GM23338 (cell line): ENCODE measurements around the gene C14orf119. TPM values are rescaled to one million over a fixed set of nuclear protein-coding genes. Genes with fewer than 3 reads are reported as not detected.

Source experiments
- ATAC-seq: fragments of 200-7000 bp; cut with Tn5 transposase; 3 replicates; pipeline ENCODE4 v1.9.1; 2020
- DNase-seq: peaks from one replicate; pipeline ENCODE4 v3.0.0-alpha.2; 2015; ENCODE audit warnings: low spot score
- H2AFZ ChIP-seq: fragments of 200-600 bp; sonication (generic); 2 replicates; pipeline ENCODE4 v1.8.0; 2016; ENCODE audit warnings: antibody characterized with exemption, mild to moderate bottlenecking, moderate library complexity
- H3F3A ChIP-seq: fragments of 200-600 bp; sonication (generic); replicated peaks from 2 replicates; pipeline ENCODE4 v1.8.0; 2017; ENCODE audit warnings: antibody characterized with exemption, mixed run types, low read depth
- H3K27ac ChIP-seq: fragments of 200-600 bp; sonication (generic); 2 replicates; pipeline ENCODE4 v1.6.1; 2016; ENCODE audit warnings: low read depth
- H3K27me3 ChIP-seq: fragments of 200-600 bp; sonication (generic); 2 replicates; pipeline ENCODE4 v1.8.0; 2016; ENCODE audit warnings: mild to moderate bottlenecking, mixed run types, moderate library complexity; ENCODE audit not compliant: insufficient read depth
- H3K36me3 ChIP-seq: fragments of 200-600 bp; sonication (generic); 2 replicates; pipeline ENCODE4 v1.8.0; 2016; ENCODE audit warnings: mild to moderate bottlenecking; ENCODE audit not compliant: insufficient read depth
- H3K4me1 ChIP-seq: fragments of 200-600 bp; sonication (generic); 2 replicates; pipeline ENCODE4 v1.8.0; 2016; ENCODE audit warnings: mild to moderate bottlenecking, moderate library complexity; ENCODE audit not compliant: insufficient read depth
- H3K4me2 ChIP-seq: fragments of 200-600 bp; sonication (generic); 2 replicates; pipeline ENCODE4 v1.7.1; 2017; ENCODE audit warnings: mixed run types
- H3K4me3 ChIP-seq: fragments of 200-600 bp; sonication (generic); 2 replicates; pipeline ENCODE4 v1.6.1; 2016; ENCODE audit warnings: mixed run types
- H3K79me2 ChIP-seq: fragments of 200-600 bp; sonication (generic); replicated peaks from 2 replicates; pipeline ENCODE4 v1.8.0; 2017; ENCODE audit warnings: mild to moderate bottlenecking; ENCODE audit not compliant: insufficient read depth
- H3K9me2 ChIP-seq: fragments of 200-600 bp; sonication (generic); 2 replicates; pipeline ENCODE4 v1.8.0; 2017; ENCODE audit not compliant: insufficient read depth
- H4K20me1 ChIP-seq: fragments of 200-600 bp; sonication (generic); replicated peaks from 2 replicates; pipeline ENCODE4 v1.8.0; 2017; ENCODE audit warnings: mild to moderate bottlenecking; ENCODE audit not compliant: insufficient read depth
- H3K27ac Mint-ChIP-seq: 2 replicates; pipeline ENCODE4 v1.8.0; 2020; ENCODE audit warnings: inconsistent platforms, mild to moderate bottlenecking, moderate library complexity, mixed read lengths
- H3K27me3 Mint-ChIP-seq: 3 replicates; pipeline ENCODE4 v1.8.0; 2022; ENCODE audit warnings: low read depth, mild to moderate bottlenecking, moderate library complexity, mixed read lengths, inconsistent platforms; ENCODE audit not compliant: insufficient read depth, poor library complexity
- H3K36me3 Mint-ChIP-seq: 3 replicates; pipeline ENCODE4 v1.8.0; 2021; ENCODE audit warnings: low read depth, mild to moderate bottlenecking, inconsistent platforms, moderate library complexity, mixed read lengths
- H3K4me1 Mint-ChIP-seq: 3 replicates; pipeline ENCODE4 v1.8.0; 2020; ENCODE audit warnings: mild to moderate bottlenecking, inconsistent platforms, mixed read lengths
- H3K4me3 Mint-ChIP-seq: 3 replicates; pipeline ENCODE4 v1.8.0; 2021; ENCODE audit warnings: moderate library complexity, mild to moderate bottlenecking, inconsistent platforms, mixed read lengths
- H3K9me3 Mint-ChIP-seq: 3 replicates; pipeline ENCODE4 v1.8.0; 2020; ENCODE audit warnings: moderate library complexity, mild to moderate bottlenecking, inconsistent platforms, mixed read lengths
- EZH2 ChIP-seq: fragments of 200-600 bp; sonication (generic); IDR thresholded peaks from one replicate; pipeline ENCODE4 v1.8.0; 2017; ENCODE audit warnings: antibody characterized with exemption, mild to moderate bottlenecking, low read depth; ENCODE audit not compliant: unreplicated experiment
- EZH2phosphoT487 ChIP-seq: fragments of 200-600 bp; sonication (generic); IDR thresholded peaks from one replicate; pipeline ENCODE4 v1.8.1; 2018; ENCODE audit warnings: antibody characterized with exemption; ENCODE audit not compliant: unreplicated experiment
- JUNB ChIP-seq: IDR thresholded peaks from one replicate; pipeline ENCODE4 v1.6.1; 2016; ENCODE audit warnings: antibody characterized with exemption; ENCODE audit not compliant: unreplicated experiment
- NANOG ChIP-seq: IDR thresholded peaks from 2 replicates; pipeline ENCODE4 v1.6.1; 2016; ENCODE audit warnings: antibody characterized with exemption, borderline replicate concordance
- POLR2AphosphoS5 ChIP-seq: IDR thresholded peaks from 2 replicates; pipeline ENCODE4 v1.6.1; 2016; ENCODE audit warnings: antibody characterized with exemption, low read depth
- STAT1 ChIP-seq: IDR thresholded peaks from one replicate; pipeline ENCODE4 v1.6.1; 2016; ENCODE audit warnings: antibody characterized with exemption; ENCODE audit not compliant: unreplicated experiment
- ZNF331 ChIP-seq: fragments of 250-450 bp; sonication (Bioruptor Pico); IDR thresholded peaks from 2 replicates; pipeline ENCODE4 v1.5.0; 2020; ENCODE audit warnings: low read depth, mild to moderate bottlenecking, moderate library complexity
- polyA plus RNA-seq: library from polyadenylated mRNA; unstranded; fragments of >200 nt; fragmentation: Nextera tagmentation; extraction: Ambion mirVana; gene quantifications from 2 replicates; pipeline ENCODE4 v1.2.1, GENCODE V29; 2016
- total RNA-seq: library from RNA; depleted of rRNA; stranded (reverse); fragments of >200 nt; shearing (Covaris generic); gene quantifications from 2 replicates; pipeline ENCODE4 v1.2.3, GENCODE V29; 2014
- TF ChIP-seq, protein P1 (sequence below): fragments of 250-450 bp; sonication (Bioruptor Pico); IDR thresholded peaks from 2 replicates; pipeline ENCODE4 v1.5.0; 2020; ENCODE audit warnings: mild to moderate bottlenecking, moderate library complexity
- TF ChIP-seq, protein P2 (sequence below): IDR thresholded peaks from 2 replicates; pipeline ENCODE4 v1.6.1; 2016; ENCODE audit warnings: antibody characterized with exemption
- TF ChIP-seq, protein P3 (sequence below): IDR thresholded peaks from one replicate; pipeline ENCODE4 v1.6.1; 2018; ENCODE audit warnings: antibody characterized with exemption; ENCODE audit not compliant: unreplicated experiment

Gene C14orf119
- total and polyA plus RNA-seq, 2 experiments from 2014 or later, result 49.4 to 118 TPM

DNA sequence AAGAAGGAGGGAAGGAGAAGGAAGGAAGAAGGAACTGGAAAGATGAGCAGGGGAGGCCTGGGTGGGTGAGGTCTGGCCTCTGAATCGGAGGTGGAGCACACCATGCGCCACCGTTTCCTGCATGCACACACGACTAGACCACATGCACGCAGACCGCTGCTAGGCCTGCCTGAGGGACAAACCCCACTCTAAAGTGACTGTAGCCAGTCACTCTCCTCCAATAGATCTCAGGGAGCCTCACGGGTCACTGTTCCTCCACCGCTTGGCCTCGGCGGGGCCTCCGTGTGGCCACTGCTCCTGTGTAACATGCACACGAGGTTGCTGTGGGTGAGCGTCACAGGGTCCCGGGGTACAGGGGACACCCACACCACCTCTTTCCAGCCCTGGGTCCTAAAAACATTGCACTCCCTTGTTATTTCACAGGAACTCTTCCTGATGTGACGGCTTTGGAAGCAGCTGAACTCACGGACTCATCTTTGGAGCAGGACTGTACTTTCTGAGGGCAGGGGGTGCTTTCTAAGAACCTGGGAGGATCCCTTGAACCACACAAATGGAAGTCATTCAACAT, 41.3 kb downstream of the C14orf119 start (continued):
- TF ChIP-seq, protein P1, sequence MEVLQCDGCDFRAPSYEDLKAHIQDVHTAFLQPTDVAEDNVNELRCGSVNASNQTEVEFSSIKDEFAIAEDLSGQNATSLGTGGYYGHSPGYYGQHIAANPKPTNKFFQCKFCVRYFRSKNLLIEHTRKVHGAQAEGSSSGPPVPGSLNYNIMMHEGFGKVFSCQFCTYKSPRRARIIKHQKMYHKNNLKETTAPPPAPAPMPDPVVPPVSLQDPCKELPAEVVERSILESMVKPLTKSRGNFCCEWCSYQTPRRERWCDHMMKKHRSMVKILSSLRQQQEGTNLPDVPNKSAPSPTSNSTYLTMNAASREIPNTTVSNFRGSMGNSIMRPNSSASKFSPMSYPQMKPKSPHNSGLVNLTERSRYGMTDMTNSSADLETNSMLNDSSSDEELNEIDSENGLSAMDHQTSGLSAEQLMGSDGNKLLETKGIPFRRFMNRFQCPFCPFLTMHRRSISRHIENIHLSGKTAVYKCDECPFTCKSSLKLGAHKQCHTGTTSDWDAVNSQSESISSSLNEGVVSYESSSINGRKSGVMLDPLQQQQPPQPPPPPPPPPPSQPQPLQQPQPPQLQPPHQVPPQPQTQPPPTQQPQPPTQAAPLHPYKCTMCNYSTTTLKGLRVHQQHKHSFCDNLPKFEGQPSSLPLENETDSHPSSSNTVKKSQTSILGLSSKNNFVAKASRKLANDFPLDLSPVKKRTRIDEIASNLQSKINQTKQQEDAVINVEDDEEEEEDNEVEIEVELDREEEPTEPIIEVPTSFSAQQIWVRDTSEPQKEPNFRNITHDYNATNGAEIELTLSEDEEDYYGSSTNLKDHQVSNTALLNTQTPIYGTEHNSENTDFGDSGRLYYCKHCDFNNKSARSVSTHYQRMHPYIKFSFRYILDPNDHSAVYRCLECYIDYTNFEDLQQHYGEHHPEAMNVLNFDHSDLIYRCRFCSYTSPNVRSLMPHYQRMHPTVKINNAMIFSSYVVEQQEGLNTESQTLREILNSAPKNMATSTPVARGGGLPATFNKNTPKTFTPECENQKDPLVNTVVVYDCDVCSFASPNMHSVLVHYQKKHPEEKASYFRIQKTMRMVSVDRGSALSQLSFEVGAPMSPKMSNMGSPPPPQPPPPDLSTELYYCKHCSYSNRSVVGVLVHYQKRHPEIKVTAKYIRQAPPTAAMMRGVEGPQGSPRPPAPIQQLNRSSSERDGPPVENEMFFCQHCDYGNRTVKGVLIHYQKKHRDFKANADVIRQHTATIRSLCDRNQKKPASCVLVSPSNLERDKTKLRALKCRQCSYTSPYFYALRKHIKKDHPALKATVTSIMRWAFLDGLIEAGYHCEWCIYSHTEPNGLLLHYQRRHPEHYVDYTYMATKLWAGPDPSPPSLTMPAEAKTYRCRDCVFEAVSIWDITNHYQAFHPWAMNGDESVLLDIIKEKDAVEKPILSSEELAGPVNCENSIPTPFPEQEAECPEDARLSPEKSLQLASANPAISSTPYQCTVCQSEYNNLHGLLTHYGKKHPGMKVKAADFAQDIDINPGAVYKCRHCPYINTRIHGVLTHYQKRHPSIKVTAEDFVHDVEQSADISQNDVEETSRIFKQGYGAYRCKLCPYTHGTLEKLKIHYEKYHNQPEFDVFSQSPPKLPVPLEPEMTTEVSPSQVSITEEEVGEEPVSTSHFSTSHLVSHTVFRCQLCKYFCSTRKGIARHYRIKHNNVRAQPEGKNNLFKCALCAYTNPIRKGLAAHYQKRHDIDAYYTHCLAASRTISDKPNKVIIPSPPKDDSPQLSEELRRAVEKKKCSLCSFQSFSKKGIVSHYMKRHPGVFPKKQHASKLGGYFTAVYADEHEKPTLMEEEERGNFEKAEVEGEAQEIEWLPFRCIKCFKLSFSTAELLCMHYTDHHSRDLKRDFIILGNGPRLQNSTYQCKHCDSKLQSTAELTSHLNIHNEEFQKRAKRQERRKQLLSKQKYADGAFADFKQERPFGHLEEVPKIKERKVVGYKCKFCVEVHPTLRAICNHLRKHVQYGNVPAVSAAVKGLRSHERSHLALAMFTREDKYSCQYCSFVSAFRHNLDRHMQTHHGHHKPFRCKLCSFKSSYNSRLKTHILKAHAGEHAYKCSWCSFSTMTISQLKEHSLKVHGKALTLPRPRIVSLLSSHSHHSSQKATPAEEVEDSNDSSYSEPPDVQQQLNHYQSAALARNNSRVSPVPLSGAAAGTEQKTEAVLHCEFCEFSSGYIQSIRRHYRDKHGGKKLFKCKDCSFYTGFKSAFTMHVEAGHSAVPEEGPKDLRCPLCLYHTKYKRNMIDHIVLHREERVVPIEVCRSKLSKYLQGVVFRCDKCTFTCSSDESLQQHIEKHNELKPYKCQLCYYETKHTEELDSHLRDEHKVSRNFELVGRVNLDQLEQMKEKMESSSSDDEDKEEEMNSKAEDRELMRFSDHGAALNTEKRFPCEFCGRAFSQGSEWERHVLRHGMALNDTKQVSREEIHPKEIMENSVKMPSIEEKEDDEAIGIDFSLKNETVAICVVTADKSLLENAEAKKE (CRISPR knock-in tag), result no peak
- TF ChIP-seq STAT1, result no peak
- TF ChIP-seq ZNF331 (CRISPR knock-in tag), result no peak
- TF ChIP-seq, protein P2, sequence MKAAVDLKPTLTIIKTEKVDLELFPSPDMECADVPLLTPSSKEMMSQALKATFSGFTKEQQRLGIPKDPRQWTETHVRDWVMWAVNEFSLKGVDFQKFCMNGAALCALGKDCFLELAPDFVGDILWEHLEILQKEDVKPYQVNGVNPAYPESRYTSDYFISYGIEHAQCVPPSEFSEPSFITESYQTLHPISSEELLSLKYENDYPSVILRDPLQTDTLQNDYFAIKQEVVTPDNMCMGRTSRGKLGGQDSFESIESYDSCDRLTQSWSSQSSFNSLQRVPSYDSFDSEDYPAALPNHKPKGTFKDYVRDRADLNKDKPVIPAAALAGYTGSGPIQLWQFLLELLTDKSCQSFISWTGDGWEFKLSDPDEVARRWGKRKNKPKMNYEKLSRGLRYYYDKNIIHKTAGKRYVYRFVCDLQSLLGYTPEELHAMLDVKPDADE, result no peak

GRCh38 chr14:23137192-23137812, 42.0 kb downstream of the C14orf119 start:
- Histone ChIP-seq H2AFZ (no peak overlapping the region), H3K4me3 (no peak overlapping the region), H3K27ac (no peak overlapping the region), H3K9me2 (no peaks in the 10 kb centered on the region), H4K20me1 (peaks cover 3% of the 10 kb centered on the region), H3K27me3 (no peaks in the 10 kb centered on the region), H3K4me2 (no peak overlapping the region), H3K4me1 (no peaks in the 10 kb centered on the region), H3K36me3 (peaks cover 20% of the 10 kb centered on the region), H3F3A (no peaks in the 10 kb centered on the region), H3K79me2 (no peaks in the 10 kb centered on the region)
- H3K36me3 Mint-ChIP-seq, result peaks cover 67% of the 10 kb centered on the region
- no peak for ATAC-seq
- H3K27me3 Mint-ChIP-seq, result peaks cover 3% of the 10 kb centered on the region
- no peaks in the 10 kb centered on the region for H3K9me3 Mint-ChIP-seq
- H3K4me3 Mint-ChIP-seq, result no peak overlapping the region
- peak overlapping the region; percentile 74; the same call in 1 of the 2 replicates for H3K27ac Mint-ChIP-seq
- DNase-seq, result no peak
- H3K4me1 Mint-ChIP-seq, result no peaks in the 10 kb centered on the region
- no peak for TF ChIP-seq EZH2
- TF ChIP-seq, protein P3, sequence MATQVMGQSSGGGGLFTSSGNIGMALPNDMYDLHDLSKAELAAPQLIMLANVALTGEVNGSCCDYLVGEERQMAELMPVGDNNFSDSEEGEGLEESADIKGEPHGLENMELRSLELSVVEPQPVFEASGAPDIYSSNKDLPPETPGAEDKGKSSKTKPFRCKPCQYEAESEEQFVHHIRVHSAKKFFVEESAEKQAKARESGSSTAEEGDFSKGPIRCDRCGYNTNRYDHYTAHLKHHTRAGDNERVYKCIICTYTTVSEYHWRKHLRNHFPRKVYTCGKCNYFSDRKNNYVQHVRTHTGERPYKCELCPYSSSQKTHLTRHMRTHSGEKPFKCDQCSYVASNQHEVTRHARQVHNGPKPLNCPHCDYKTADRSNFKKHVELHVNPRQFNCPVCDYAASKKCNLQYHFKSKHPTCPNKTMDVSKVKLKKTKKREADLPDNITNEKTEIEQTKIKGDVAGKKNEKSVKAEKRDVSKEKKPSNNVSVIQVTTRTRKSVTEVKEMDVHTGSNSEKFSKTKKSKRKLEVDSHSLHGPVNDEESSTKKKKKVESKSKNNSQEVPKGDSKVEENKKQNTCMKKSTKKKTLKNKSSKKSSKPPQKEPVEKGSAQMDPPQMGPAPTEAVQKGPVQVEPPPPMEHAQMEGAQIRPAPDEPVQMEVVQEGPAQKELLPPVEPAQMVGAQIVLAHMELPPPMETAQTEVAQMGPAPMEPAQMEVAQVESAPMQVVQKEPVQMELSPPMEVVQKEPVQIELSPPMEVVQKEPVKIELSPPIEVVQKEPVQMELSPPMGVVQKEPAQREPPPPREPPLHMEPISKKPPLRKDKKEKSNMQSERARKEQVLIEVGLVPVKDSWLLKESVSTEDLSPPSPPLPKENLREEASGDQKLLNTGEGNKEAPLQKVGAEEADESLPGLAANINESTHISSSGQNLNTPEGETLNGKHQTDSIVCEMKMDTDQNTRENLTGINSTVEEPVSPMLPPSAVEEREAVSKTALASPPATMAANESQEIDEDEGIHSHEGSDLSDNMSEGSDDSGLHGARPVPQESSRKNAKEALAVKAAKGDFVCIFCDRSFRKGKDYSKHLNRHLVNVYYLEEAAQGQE, result no peak
- TF ChIP-seq POLR2AphosphoS5, result no peak
- TF ChIP-seq ZNF331 (CRISPR knock-in tag), result no peak
- TF ChIP-seq, protein P2, result no peak
- no peak for TF ChIP-seq EZH2phosphoT487
- TF ChIP-seq JUNB, result no peak
- no peak for TF ChIP-seq NANOG
